HG03039 (cell line): ENCODE results near the gene CERCAM.

ENCODE experiments used
- ATAC-seq: cut with Tn5 transposase; IDR thresholded peaks from one replicate; pipeline ENCODE4 v1.9.1; 2021; ENCODE audit warnings: mild to moderate bottlenecking, moderate library complexity; ENCODE audit not compliant: unreplicated experiment

Gene CERCAM

DNA sequence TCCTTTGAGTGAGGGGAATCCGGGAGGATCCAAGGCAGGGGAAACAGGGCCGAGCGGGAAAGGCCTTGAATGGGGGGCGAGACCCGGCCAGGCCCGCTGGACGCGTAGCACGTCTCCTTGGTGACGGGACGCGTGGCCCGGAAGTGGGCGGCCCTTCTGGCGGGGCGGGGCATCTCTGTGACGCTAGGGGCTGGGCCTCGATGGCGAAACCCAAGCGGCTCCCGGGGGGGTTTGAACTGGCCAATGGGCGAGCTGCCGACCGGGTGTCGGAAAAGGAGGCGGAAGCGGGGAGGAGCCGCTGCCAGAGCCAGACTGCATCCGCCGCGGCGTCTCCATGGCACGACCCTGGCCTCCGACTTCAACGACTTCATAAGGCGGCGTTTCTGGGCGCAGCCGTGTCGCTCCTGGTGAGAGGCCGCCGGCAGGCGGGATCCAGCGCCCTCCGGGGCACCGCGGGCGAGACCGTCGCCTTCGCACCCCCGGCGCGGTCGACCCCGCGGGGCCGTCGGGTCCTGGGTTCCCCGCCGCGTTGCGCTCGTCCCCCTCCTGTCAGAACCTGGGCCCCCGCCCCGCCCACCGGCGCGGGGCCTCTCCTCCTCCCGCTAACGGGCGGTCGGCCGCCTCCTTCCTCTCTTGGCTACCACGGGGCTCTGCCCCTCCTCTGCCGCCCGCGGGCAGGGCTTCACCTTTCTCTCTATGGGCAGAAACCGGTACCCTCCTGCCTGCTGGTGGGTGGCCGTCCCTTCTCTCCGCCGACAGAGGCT is 35.4 kb downstream of the CERCAM start, which contains the start of gene ODF2:
ODF2 (plus strand) TSS at position 158 of the 764 bp plus-strand sequence; CDS start at position 244, 86 bp downstream.
- peak; percentile 77 for ATAC-seq

DNA sequence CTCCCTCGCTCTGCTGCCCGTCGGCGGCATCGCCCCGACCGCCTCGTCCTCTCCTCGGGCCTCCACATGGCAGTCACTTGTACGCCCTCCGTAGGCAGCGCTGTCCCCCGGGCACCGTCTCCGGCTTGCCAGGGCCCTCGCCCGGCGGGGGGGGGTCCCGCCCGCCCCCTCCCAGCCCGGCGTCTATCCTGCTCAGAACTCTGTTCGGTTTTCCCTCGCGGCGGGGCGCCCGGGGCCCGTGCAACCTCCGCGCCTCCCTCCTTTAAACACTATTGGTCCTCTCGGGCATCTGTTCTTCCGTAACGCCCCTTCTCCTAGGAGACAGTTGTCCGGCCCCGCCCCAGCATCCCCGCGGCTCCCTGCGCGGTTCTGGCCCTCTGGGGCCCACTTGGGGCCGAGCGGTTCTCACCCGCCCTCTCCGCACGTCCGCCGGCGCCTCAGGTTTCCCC is 36.0 kb downstream of the CERCAM start:
- peak; percentile 53 for ATAC-seq

DNA sequence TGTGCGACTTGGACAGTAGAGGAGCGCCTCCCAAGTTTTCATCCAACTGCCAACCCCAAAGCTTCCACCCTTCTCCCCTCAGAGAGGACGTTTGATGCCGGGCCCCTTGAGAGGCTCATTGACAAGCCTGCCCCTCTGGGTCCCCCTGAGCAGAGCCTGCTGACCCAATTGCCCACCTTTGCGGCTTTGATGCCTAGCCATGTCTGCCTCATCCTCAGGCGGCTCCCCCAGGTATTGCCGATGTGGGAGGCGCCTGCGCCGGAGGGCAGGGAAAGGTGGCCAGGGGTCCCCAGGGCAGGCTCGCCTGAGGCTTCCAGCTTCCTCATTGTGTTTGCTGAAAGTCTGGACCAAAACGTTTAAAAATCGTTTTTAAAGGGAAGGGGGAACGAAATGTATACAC is 36.5 kb downstream of the CERCAM start:
- no peak for ATAC-seq

DNA sequence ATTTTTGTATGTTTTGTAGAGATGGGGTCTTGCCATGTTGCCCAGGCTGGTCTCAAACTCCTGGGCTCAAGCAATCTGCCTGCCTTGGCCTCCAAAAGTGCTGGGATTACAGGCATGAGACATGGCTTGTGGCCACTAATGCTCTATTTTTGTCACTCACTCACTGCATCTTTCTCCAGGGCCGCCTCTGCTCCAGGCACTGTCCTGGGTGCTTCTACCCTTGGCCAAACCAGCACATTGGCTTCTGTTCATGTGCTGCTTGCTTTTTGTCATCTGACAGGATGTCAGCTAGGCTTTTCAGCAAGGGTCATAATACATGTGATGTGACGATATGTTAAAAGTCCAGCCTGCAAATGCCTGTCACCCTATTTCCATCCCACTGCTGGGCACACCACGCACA is 38.4 kb downstream of the CERCAM start:
- ATAC-seq: no peak

DNA sequence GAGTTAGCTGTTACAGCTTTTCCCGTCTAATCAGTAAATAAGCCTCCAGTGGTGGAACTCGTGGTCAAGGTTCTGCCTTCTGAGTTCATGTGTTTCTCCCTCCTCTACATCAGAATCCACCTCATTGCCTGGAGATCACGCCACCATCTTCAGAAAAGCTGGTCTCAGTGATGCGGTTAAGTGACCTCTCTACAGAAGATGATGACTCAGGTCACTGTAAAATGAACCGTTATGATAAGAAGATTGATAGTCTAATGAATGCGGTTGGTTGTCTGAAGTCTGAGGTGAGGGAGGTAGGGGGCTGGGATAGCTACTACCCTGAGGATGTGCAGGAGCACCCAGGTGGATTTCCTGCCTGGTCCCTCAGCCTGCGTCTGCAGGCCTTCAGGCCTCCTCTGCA is 48.4 kb downstream of the CERCAM start:
- ATAC-seq: no peak

DNA sequence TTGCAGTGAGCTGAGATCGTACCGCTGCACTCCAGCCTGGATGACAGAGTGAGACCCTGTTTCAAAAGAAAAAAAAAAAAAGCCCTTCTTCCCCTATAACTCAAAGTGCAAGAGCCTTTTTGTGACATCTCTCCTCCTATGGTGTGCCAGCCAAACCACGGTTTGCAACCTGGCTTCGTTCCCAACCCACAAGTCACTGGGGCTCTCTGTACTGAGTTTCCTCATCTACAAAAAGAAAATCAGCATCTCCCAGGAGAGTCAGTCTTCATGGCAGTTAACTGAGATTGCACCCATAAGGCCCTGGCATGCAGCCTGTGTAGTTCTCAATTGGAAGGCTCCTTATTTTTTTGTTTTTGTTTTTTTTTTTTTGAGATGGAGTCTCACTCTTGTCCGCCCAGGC is 49.9 kb downstream of the CERCAM start:
- no peak for ATAC-seq

DNA sequence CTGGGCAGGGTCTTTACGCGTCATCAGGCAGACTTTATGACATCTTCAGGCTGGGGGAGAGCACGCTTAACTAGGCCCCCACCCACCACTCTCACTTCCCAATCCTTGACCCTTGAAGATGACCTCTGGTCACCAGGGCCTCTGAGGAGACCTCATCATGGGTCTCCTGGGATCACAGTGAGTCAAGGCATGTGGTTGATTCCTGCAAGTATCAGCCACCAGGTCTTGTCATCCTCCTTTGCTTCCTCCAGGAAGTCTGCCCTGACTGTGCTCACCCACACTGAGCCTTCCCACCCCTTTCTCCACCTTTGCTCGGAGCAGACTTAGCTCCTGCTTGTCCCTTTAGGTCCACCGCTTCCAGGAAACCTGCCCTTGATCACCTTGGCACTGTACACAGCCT is 52.4 kb downstream of the CERCAM start:
- ATAC-seq: no peak

DNA sequence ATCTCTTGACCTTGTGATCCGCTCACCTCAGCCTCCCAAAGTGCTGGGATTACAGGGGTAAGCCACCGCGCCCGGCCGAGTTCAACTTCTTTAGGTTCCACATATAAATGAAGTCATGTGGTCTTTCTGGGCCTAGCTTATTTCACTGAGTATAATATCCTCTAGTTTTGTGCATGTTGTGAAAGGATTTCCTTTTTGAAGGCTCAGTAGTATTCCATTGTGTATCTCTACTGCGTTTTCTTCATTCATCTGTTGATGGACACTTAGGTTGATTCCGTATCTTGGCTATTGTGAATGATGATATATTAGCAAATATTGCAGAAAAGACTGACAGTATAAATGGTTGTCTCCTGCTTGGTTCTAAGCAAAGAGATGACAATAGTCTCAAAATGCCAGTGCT is 55.2 kb downstream of the CERCAM start:
- ATAC-seq: no peak

DNA sequence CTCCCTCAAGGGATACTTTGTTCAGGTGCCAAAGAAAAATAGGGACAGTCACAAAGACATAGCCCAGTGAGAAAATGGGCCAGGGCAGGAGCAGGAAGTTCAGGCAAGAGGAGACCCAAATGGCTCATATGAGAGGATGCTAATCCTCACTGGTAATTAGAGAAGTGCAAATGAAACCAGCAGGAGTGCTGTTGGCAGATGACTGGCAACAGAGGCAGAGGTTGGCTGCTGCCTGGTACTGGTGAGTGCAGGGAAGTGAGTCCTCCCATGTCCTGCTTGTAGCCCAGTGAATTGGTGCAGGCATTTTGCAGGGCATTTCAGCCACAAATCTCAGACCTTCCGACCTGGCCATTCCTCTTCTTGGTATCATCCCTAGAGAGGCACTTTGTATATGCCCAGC is 58.6 kb downstream of the CERCAM start:
- ATAC-seq: no peak

DNA sequence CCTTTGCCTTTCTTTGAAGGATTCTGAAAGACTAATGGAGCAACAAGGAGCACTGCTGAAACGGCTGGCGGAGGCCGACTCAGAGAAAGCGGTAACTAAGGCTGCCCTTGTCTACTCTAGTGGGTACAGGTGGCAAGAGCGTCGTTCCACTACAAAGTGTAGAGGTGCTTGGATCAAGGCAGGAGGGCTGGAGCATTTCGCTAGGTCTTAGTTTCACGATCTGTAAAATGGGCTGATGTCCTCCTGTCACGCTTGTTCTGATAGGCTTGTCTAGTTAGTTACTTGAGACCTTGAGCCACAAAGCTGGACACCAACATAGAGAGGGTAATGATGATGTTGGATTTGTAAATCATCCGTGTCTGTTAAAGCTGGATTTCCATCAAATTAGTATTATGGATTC is 60.9 kb downstream of the CERCAM start:
- no peak for ATAC-seq

DNA sequence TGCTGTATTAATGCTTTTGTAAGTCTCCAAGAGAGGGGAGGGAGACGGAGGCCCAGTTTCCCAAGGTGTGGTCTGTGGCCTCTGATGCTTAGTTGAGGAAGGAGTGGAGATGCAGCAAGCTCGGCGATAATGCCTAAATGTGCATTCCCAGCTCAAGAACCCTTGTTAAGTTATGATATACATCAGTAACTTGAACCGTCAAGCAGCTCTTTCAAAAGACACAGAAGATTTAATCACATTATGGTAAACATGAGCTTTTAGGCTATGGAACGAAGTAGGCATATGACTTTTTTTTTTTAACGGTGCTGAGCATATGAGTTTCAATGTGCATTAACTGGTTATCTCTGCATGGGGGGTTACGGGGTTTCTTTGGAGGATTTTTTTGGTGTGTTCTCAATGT is 61.5 kb downstream of the CERCAM start:
- ATAC-seq: no peak

DNA sequence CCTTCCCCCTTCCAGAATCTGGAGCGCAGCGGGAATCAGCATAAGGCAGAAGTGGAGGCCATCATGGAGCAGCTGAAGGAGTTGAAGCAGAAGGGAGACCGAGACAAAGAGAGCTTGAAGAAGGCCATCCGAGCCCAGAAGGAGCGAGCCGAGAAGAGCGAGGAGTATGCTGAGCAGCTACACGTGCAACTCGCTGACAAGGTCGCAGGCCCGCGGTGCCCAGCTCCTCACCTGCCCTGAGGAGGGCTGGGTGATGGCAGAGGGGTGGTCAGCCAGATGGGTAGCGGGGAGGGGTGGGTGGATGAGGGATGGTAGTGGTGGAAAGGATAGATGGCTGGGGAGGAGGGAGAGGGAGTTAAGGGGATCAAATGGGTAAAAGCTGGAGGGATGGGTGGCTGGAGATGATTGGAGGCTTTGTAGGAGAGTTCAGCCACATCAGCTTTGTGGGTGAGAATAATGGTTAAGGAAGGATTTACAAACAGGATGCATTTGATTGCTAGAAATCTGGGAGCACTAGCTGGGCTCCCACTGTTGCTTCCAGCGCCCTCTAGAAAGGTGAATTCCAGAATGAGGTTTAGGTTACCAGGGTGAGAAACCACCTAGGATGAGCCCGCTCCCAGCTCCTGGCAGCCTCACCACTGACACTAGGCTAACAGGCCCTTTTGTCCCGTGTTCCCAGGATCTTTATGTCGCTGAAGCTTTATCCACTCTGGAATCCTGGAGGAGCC is 64.2 kb downstream of the CERCAM start:
- no peak for ATAC-seq

DNA sequence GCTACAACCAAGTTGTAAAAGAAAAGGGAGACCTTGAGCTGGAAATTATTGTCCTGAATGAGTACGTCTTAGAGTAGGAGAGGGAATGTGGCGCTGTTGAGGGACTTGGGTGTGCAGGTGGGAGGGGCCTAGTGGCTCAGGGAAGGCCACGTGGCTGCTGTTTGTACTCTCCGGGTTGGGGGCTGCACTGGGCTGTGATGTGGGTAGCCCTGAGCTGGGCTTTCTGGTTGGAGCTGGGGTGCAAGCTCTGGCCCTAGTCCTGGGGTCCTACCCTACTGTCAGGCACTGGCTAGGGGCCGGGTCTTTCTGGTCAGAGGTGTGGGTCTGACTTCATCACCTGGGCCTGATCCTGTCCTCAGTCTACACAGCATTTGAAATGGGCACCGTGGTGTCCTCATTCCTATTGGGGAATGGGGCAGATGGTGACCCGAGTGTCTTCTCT is 64.8 kb downstream of the CERCAM start:
- ATAC-seq: no peak

DNA sequence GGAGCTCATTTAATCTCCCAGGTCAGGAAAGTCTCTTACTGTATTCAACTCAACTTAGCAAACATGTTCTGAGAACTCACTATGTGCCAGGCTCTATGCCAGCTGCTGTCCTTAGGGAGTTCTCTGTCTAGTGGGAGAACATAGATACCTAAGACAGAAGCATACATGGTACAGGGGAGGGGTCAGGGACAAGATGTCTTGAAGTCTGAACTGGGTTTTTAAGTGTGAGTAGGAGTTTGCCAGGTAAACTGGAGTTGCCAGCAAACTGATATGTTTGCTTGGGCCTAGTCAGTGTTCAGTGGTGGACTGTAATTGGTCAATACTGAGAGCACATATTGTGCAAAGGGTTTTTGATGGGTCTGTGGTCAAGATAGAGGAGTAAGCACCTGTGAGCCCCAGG is 65.5 kb downstream of the CERCAM start:
- ATAC-seq: no peak
